CD4-positive, alpha-beta T cell treated with Interleukin-15 for 1 hour (primary cell): ENCODE measurements around the gene SULT1A1.
"Not testable (repeated sequence)": the region's sequence is repeated elsewhere in the genome, so short reads cannot be mapped to it uniquely, and the experiment has no call there.

Experiments used
- DNase-seq: peaks from one replicate; pipeline ENCODE4 v3.0.0-alpha.2; 2020

The SULT1A1 gene

DNA sequence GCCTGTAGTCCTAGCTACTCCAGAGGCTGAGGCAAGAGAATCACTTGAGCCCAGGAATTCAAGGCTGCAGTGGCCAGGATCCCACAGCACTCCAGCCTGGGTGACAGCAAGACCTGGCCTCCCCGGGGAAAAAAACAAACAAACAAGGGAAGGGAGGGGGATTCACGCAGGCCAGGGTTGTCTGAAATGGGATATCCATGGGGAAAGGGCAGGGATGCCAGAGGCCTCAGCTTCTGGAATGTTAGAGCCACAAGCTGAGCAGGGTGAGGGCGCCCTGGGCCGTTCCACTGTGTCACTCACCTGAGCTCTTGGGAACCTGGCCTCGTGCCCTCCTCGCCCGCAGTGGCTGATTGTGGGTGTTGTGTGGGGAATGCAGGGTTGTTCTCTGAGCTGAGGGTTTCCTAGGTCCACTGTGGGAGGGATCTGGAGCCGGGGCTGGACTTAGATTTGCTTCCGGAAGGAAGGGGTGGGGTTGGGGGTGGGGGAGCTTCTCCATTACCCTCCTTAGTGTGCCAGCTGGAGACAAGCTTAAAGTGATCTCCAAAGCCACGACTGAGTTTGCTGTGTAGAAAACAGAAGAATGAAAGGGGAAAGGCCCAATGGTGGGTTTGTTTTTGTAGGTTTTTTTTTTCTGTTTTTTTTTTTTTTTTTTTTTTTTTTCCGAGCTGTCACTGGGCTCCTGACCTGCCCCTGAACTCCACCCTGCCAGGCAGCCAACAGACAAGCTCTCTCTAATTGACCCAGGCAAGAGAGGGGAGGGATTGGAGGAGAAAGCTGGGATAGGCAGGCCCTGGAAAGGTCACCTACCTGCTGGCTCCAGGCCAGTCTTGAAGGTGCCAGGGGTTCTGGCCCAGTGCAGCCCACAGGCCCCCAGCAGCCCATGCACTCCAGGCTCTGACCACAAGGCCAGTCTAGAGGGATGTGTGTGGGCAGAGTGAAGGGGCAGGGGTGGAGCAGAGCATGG is at the start of gene SULT1A1:
SULT1A1 (minus strand) TSS at position 414 of the 964 bp plus-strand sequence. CDS start 1,189 bp downstream, outside the sequence.
- no peak for DNase-seq

DNA sequence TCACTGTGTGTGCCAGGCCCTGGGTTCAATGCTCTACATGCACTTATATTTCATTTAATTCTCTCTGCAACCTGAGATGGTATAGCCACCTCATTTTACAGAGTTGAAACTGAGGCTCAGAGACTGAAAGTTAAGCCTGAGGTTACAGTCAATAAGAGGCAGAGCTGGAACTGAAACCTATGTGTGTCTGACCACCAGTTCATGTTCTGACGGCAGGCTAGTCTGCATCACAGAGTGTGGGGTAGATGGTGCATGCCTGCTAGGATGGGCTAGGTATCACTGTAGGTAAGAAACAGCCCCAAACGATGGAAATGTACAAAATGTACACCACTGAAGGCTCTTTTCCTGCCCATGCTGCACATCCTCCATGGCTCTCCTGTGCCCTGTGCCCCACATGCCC is 30.1 kb upstream of the SULT1A1 start:
- DNase-seq = not testable (repeated sequence)

DNA sequence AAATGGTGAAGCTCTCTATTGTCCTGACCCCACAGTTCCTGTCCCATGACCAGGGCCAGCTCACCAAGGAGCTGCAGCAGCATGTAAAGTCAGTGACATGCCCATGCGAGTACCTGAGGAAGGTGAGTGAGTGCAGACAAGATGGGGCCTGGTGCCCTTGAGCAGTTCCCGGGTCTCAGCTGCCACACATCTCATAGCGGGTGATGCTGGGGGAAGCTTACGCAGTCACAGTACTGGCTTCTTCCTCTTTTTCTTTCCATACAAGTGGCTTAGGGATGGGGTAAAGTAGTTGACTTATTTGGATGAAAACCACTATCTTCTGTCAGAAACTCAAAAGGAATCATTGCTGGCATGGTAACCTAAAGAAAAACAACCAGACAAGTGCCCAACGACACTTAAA is 28.5 kb upstream of the SULT1A1 start:
- not testable (repeated sequence) for DNase-seq

DNA sequence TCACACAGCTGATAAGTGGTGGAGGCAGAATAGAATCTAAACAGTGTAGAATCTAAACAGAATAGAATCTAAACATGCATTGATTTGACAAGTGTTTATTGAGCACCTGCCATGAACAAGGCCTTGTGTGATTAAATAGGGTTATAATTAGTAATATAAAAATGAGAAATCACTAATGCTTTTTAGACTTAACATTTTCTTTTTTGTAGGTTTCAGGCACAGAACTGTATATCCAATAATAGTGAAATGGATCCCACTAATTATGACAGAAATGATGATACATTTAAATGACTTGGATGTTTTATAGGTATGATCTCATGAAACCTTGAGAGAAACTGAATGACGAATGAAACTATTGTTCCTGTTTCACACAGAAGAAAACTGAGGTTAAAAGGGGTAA is 27.9 kb upstream of the SULT1A1 start, which contains the start of gene NPIPB8:
NPIPB8 (plus strand) TSS at position 301 of the 400 bp plus-strand sequence. CDS start 296 bp downstream, outside the sequence.
- not testable (repeated sequence) for DNase-seq

DNA sequence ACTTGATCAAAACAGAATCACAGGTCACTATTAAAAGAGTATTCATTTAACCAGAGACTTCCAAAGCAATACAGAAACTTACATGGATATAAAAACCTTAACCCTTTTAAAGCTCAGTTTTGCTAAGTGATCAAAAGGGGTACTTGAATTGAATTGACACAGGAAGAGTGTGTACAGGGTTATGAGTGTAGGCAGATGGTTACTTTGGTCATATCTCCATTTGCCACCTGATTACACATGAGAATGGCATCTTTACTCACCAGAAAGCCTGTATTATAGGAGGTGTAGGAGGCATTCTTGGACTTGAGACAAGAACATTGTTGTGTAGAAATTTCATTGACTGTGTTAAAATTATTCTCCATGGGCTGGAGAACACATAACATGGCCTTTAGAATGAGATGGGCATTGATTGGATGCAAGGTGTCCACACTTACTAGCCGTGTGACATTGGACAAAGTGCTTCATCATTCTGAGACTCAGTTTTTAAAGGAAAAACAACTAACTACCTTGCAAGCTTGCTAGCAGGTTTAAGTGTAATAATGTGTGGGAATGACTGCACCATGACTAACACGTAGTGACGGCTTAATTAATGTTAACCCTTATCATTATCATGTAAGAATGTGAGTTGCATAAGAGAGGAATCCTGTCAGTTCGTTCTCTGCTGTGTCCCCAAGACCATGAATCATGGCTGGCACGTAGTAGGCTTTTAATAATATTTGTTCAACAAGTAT is 26.4 kb upstream of the SULT1A1 start:
- not testable (repeated sequence) for DNase-seq

DNA sequence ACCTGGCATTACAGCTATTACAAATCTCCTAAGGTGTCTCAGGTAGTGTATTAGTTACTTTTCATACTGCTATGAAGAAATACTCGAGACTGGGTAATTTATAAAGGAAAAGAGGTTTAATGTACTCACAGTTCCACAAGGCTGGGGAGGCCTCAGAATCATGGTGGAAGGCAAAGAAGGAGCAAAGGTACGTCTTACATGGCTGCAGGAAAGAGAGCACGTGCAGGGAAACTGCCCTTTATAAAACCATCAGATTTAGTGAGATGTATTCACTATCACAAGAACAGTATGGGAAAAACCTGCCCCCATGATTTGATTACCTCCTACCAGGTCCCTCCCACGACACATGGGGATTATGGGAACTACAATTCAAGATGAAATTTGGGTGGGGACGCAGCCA is 21.1 kb upstream of the SULT1A1 start:
- not testable (repeated sequence) for DNase-seq

DNA sequence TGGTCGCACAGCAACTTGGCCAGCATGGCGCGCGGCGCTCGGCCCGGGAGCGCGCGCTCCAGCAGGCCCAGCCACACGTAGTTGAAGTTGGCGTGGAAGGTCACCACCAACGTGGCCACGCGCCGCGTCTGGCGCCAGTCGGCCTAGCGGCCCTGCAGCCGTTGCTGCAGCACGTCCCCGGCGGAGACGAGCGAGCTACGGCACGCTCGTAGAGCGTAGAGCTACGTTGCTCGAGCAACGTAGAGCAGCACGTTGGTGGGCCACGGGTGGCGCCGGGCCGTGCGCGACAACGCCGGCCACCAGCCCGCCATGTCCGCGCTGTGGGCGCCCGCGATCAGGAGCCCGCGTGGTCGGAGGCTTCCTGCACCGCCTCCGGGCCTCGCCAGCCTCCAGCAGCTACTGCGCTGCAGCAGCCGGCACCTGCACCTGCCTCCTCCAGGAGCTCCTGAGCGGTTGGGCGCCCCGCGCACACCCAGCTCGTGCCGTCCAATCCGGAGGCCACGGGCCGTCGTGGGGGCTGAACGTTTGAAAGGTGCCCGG is 13.4 kb upstream of the SULT1A1 start:
- peak; percentile 58 for DNase-seq

GRCh38 chr16:28622532-28623171 is 12.8 kb upstream of the SULT1A1 start:
- not testable (repeated sequence) for DNase-seq

GRCh38 chr16:28621481-28622155 is 11.8 kb upstream of the SULT1A1 start:
- DNase-seq = no peak

GRCh38 chr16:28620316-28620715 is 10.5 kb upstream of the SULT1A1 start:
- DNase-seq = not testable (repeated sequence)

DNA sequence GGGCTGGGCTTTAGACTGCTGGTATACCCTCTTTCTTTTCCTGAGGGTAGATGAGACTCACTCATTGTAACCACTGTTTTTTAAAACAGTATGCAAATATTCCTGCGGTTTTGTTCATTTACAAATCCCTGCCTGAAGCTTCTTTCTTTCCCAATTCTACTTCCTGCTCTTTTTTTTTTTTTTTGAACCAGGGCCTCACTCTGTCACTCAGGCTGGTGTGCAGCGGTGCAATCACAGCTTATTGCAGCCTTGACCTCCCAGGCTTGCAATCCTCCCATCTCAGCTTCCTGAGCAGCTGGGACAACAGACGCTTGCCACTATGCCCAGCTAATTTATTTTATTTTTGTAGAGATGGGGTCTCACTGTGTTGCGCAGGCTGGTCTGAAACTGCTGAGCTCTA is 8.0 kb upstream of the SULT1A1 start:
- DNase-seq = no peak

DNA sequence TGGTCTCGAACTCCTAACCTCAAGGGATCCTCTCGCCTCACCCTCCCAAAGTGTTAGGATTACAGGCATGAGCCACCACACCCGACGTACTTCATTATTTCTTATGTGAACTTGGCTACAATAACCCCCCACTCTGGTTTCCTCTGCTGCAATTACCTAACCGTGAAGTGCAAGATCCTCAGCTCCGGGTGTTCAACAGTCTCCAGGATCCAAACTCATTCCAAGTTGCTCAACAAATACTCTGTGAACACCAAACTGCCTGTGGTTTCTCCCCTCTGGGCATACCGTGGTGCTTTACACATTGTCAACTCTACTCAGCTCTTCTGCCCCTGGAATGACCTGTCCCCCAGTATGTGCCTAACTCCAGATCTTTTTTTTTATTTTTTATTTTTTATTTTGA is 6.8 kb upstream of the SULT1A1 start:
- DNase-seq = no peak

DNA sequence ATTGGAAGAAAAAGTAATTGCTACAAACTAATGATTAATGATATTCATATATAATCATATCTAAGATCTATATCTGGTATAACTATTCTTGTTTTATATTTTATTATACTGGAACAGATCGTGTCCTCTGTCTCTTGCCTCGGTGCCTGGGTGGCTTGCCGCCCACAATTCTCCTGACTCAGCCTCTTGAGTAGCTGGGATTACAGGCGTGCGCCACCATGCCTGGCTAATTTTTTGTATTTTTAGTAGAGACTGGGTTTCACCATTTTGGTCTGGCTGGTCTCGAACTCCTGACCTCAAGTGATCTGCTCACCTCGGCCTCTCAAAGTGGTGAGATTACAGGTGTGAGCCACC is 6.4 kb upstream of the SULT1A1 start:
- DNase-seq = not testable (repeated sequence)

DNA sequence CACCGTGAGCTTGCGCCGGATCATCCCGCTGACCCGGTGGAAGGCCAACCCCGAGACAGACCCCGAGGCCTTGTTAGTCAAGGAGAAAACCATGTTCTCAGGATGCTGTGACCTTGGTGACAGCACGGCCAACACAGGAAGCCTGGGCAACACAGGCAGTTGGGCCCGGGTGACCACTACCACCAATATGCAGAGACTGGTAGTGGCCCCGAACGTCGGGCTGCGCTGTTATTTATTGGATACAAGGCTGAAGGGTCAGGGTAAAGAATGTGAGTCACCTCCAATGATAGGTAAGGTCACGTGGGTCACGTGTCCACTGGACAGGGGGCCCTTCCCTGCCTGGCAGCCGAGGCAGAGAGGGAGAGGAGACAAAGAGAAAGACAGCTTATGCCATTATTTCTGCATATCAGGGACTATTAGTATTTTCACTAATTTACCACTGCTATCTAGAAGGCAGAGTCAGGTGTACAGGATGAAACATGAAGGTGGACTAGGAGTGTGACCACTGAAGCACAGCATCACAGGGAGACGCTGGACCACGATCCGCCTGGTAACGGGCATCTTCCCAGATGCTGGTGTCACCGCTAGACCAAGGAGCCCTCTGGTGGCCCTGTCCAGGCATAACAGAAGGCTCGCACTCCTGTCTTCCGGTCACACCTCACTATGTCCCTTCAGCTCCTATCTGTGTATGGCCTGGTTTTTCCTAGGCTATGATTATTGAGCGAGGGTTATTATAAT is 5.8 kb upstream of the SULT1A1 start:
- peak; percentile 39 for DNase-seq

DNA sequence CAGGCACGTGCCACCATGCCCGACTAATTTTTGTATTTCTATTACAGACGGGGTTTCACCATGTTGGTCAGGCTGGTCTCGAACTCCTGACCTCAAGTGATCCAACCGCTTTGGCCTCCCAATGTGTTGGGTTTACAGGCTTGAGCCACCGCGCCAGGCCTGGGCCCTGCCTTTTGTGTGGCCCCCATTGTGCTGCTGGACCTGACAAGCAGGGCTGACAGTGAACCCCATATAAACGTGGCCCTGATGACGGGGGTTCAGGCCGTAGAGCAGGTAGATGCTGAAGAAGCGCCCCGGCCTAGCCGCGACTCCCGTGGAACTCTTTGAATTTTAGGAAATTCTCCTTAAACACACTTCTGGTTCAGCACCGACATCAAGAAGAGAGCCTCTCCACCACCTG is 4.7 kb upstream of the SULT1A1 start:
- not testable (repeated sequence) for DNase-seq

DNA sequence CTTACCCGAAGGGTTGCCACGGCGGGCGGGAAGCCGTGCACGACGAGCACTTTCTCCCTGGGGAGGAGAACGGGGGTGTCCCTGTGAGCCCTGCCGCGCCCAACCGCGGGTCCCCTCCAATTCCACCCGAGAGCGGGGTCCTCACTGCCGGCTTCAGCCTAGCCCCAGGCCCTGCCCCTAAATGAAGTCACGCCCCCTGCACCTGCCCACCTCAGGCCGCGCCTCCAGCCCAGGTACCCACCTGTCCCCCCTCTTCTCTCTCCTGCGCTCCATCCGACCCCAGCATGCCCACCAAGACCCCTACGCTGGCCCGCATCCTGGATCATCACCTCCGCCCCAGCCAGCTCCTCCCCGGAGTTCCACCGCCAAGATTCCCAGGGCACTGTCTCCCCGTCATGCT is 4.1 kb upstream of the SULT1A1 start:
- DNase-seq = not testable (repeated sequence)

- DNase-seq = not testable (repeated sequence)
Measured at GRCh38 chr16:28612359-28613280, 2.8 kb upstream of the SULT1A1 start.

DNA sequence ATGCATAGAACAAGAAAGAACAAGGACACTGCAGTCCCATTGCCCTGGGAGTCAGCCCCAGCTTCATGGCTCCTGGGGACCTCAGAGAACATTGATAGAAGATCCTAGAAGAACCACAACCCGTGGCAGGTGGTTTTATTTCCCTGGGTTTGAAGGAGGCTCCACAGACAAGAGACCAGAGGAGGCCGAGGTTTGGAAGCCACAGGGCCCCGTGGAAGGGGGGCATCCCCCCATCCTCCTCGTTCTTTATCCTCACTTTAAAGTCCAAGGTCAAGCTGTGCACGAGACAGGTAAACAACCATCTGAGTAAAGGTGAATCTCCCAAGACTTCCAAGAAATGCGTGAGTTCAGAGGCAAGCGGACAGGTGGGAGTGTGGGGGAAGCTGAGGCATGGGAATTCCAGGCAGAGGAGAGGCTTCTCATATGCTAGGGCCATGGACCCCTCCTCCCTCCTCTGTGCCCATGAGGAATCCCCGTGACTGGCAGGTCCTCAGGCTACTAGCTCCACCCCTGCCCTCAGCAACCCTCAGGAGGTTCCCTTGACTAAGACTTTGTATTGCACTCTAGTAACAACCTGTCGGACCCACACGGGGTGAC is 849 bp upstream of the SULT1A1 start:
- DNase-seq = no peak

- DNase-seq = not testable (repeated sequence)
Measured at GRCh38 chr16:28608867-28609596, 812 bp downstream of the SULT1A1 start.
